ENCODE results near the gene MLLT6.
"Not testable (repeated sequence)": the region's sequence is repeated elsewhere in the genome, so short reads cannot be mapped to it uniquely, and the experiment has no call there.

The MLLT6 gene

DNA sequence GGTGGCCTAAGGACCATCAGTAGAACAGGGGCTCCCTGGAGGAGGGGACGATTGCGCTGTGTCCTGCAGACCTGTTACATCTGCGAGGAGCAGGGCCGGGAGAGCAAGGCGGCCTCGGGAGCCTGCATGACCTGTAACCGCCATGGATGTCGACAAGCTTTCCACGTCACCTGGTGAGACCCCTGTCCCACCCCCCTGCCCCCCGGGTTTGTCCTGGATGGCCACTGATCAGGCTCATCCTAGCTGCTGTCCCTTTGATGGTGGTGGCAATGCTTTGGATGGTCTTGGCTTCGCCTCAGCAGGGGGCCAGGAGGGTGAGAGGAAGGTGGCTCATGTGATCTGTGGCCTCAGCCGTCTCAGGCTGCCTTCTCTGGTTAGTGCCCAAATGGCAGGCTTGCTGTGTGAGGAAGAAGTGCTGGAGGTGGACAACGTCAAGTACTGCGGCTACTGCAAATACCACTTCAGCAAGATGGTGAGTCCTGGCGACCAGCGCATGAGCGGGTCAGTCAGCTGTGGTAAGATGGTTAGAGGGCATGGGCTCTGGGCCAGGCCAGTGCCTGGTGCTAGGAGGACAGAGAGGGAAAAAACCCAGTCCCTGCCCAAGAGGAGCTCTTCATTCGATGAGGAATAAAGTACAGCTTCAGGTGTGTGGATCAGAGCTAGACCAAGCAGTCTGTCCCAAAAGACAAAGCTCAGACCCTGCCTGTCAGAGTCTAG lies 4.2 kb downstream of the MLLT6 start:
- no peak for DNase-seq

DNA sequence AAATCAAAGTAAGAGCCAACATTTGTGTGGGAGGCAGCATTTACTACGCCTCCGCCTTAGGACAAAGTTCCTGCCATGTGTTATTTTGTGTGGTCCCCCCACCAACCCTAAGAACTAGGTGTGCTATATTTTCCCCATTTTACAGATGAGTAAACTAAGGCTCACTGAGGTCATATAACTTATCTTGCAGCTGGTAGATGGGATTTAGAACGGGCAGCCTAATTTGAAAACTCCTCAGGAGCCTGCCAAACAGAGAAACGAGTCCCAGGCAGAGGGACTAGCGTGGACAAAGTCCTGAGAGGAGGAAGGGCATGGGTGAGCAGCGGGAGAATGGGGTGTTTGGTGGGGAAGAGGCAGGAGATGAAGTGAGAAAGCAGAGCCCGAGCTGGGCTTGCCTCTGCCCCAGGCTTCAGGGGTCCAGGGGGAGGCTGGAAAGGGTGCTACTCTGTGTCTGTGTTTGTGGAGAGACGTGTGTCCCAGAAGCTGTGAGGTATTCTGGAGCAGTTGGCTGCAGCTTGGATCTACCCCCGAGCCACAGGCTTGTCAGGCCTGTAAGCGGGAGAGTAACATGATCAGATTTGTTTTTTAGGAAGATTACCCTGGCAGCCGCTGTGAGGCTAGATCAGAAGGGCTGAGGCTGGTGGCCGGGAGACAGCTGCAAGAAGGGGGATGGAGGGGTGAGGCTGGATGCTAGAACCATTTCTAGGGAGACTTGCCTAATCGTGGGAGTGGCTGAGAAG lies 5.0 kb downstream of the MLLT6 start:
- DNase-seq: no peak

DNA sequence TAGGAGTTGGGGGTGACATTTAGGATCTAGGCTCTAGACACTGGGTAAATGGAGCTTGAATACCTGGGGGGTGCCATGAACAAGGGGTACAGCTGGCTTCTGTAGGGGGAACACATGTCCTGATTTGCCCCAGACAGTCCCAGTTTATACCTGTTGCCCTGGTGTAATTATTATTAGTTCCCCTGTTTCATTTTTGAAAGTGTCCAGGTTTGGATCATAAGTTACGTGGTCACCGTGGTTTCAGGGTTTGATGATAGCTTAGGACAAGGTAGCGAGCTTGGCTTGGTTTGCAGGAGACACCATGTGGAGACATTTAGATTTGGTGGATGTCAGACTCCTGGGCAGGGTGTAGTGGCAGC lies 5.5 kb downstream of the MLLT6 start:
- no peak for DNase-seq

DNA sequence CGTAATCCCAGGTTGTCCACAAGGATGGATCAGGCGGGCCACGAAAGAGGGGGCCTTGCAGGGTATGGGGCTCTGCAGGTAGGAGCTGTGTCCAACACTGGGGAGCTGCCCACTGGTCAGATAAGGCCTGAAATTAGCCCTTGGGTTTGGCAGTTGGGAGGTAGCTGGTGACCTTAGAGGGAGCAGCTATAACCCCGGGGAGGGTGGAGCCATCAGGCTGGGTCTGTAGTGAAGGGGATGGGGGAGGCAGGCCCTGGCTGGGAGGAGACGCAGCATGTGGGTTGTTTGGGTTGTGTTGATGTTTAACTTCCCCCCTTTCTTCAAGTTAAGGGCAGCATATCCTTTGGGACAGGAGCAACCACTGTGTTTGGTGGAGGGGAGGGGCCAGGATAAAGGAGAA lies 5.9 kb downstream of the MLLT6 start:
- DNase-seq: no peak

DNA sequence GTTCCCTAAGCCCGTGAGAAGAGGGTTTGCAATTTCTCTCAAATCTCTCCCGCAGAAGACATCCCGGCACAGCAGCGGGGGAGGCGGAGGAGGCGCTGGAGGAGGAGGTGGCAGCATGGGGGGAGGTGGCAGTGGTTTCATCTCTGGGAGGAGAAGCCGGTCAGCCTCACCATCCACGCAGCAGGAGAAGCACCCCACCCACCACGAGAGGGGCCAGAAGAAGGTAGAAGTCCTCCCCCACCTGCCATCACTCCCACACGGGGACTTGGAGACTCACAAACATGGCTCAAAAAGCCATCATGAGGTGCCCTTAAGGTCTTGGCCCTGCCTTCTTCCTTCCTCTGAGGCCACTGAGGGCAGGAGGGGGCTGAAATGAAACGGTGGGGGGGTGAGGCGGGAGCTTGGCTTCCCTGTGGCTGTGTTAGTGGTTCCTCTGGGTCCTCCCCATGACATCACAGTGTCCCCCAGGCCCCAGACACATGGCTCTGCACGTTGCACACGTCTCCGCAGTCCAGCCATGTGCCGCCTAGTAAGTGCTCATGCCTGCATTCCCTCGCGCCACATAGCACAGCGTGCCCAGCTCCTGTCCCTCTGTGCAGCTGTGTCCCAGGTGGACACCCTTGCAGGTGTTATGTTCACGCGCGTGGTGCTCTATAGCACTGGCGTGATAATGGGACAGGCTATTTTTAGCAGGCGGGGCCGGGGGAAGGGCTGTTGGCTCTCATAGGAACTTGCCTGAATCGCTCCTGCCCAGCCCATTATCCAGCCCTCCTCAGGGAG lies 6.9 kb downstream of the MLLT6 start:
- no peak for DNase-seq

DNA sequence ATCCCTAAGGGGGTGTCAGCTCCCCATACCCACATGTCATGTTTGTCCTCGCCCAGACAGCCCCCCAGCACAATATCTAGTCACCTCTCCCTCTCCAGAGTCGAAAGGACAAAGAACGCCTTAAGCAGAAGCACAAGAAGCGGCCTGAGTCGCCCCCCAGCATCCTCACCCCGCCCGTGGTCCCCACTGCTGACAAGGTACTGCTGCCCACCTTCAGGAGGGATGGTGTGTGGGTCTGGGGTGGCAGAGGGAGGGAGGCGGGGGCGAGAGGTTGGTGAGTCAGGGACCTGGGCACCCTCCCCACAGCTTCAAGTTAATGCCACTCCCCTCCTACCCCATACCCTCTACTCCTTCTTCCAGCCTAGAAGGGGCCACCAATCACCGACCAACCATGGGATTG lies 7.5 kb downstream of the MLLT6 start:
- no peak for DNase-seq

DNA sequence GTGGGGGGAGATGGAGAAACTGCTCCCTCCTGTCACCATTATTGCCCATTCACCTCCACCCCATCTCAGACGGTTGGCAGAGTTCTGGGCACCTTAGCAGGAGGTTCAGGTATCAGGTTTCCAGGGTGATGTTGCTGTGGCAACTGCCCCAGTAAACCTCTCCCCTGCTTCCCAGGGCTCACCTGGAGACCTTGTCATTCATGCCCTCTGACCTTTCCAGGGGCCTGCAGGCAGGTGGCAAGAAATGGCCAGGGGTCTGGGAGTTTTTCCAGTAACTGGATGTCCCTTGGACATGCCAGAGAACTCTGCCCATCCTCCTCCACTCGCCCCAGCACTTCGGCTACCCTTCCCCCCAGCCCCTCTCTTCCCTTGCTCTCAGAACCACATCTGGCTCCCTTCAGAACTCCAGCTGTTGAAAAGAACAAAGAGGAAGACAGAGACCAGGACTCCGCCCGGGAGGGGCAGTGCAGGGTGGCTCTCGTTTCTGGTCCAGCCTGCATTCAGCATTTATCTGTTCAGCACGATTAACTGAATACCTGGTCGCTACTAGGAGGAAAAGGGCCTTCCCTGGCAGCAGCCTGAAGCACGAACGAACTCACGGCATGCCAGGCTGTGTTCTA lies 8.5 kb downstream of the MLLT6 start:
- peak; percentile 35 for DNase-seq

DNA sequence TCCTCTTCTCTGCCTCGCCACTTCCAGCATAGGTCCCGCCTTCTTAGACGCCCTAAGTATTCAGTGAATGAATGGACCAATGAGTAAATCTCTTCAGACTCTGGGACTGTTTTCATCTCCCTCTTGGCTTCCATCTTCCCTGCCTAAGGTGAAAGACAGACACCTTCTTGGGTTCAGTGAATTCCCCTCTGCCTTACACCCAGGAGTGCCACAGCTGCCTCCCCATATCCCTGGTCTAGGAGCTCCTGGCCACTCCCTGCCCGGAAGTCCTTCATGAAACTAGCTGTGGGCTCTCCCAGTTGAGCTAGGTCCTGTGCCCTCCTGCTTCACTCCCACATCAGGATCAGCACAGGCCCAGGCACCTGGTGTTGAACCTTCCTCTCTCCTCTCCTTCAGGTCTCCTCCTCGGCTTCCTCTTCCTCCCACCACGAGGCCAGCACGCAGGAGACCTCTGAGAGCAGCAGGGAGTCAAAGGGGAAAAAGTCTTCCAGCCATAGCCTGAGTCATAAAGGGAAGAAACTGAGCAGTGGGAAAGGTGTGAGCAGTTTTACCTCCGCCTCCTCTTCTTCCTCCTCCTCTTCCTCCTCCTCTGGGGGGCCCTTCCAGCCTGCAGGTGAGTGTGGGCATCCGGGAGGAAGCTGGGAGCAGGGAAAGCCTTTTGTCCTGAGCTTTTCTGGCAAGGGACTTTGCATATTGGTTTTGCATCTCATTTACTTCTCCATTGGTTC lies 10.3 kb downstream of the MLLT6 start:
- DNase-seq: no peak

DNA sequence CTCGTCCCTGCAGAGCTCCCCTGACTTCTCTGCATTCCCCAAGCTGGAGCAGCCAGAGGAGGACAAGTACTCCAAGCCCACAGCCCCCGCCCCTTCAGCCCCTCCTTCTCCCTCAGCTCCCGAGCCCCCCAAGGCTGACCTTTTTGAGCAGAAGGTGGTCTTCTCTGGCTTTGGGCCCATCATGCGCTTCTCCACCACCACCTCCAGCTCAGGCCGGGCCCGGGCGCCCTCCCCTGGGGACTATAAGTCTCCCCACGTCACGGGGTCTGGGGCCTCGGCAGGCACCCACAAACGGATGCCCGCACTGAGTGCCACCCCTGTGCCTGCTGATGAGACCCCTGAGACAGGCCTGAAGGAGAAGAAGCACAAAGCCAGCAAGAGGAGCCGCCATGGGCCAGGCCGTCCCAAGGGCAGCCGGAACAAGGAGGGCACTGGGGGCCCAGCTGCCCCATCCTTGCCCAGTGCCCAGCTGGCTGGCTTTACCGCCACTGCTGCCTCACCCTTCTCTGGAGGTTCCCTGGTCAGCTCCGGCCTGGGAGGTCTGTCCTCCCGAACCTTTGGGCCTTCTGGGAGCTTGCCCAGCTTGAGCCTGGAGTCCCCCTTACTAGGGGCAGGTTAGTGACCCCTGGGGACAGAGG lies 11.4 kb downstream of the MLLT6 start:
- DNase-seq: no peak

DNA sequence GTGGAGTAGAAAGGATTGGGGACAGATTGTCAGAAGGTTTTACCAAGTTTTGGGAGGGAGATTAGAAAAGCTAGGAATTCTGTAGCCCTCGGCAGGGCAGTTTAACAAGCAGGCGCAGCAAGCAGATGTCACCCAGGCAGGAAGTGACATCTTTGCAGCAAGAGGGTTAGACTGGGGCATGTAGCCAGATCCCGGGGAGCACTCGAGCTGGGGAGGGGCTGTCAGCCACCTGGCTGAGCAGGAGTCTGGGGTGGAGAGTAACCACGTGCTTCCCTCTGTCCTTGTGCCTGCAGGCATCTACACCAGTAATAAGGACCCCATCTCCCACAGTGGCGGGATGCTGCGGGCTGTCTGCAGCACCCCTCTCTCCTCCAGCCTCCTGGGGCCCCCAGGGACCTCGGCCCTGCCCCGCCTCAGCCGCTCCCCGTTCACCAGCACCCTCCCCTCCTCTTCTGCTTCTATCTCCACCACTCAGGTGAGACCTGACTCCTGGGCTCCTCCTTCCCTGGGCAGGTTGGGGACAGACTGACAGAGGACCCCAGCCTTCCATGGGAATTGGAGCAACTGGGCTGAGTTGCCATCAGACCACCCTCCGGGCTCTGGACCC lies 12.2 kb downstream of the MLLT6 start:
- DNase-seq: peak; percentile 20

DNA sequence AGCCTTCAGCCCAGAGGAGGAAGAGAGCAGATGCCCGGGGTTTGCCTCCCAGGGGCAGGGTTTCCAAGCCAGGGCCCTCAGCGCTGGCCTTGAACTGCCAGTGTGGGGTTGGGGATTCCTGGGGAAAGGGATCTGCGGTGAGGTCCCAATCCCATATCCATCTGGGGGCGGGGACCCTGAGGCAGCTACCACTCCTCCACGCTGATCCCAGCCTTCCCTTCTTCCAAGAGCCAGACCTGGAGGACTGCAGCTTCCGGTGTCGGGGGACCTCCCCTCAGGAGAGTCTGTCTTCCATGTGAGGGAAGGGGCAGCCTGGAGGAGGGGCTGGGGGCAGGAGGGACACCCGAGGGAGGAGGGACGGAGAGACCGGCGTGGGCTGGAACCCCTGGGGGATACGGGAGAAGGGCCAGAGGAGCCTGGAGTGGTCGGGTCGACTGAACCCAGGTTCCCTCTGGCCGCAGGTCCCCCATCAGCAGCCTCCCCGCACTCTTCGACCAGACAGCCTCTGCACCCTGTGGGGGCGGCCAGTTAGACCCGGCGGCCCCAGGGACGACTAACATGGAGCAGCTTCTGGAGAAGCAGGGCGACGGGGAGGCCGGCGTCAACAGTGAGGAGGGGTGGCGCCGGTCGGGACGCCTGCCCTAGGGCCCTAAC lies 14.3 kb downstream of the MLLT6 start:
- no peak for DNase-seq

DNA sequence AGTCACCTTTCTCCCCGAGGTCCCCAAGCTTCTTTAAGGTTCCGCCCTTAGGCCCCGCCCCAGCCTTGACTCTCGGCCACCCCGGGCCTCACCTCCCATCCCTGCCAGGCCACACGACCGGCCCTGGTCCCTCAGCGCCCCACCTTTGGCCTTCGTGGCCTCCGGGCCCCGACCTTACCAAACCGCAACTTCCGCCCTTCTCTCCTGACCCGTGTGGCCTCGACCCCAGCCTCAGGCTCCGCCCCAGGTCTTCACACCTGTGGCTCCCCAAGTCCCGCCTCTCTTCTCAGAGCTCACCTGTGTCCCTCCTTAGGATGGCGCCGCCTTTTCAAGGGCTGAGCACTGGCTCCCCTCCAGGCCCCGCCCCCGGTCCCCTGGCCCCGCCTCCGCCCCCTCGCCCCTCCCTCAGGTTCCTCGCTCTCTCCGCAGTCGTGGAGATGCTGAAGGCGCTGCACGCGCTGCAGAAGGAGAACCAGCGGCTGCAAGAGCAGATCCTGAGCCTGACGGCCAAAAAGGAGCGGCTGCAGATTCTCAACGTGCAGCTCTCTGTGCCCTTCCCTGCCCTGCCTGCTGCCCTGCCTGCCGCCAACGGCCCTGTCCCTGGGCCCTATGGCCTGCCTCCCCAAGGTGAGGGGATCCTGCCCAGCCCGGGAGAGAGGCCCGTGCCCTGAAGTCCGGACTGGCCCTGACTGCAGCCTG lies 15.0 kb downstream of the MLLT6 start:
- DNase-seq: no peak

DNA sequence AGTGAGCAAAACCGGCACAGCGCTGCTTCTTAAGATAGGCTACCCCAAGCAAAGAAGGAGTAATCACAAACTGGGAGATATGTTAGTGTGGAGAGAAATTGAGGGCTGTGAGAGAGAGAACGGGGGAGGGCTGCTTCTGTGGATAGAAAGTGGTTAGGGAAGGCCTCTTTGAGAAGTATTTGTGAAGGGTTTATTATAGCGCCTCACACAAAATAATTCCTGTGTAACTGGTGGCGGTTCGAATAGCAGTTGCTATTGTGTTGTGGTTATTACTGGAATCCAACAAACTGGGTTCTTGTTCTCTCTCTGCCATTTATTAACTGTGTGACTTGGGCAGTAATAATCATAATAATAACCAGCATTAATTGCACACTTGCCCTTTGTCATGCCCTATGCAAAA lies 15.9 kb downstream of the MLLT6 start:
- no peak for DNase-seq

DNA sequence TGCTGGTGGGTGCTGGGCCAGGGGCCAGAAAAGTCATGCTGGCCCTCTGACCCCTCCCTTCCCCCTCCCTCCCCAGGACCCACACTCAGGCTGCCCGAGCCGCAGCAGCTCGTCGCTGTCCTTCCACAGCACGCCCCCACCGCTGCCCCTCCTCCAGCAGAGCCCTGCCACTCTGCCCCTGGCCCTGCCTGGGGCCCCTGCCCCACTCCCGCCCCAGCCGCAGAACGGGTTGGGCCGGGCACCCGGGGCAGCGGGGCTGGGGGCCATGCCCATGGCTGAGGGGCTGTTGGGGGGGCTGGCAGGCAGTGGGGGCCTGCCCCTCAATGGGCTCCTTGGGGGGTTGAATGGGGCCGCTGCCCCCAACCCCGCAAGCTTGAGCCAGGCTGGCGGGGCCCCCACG lies 16.7 kb downstream of the MLLT6 start:
- DNase-seq: no peak

DNA sequence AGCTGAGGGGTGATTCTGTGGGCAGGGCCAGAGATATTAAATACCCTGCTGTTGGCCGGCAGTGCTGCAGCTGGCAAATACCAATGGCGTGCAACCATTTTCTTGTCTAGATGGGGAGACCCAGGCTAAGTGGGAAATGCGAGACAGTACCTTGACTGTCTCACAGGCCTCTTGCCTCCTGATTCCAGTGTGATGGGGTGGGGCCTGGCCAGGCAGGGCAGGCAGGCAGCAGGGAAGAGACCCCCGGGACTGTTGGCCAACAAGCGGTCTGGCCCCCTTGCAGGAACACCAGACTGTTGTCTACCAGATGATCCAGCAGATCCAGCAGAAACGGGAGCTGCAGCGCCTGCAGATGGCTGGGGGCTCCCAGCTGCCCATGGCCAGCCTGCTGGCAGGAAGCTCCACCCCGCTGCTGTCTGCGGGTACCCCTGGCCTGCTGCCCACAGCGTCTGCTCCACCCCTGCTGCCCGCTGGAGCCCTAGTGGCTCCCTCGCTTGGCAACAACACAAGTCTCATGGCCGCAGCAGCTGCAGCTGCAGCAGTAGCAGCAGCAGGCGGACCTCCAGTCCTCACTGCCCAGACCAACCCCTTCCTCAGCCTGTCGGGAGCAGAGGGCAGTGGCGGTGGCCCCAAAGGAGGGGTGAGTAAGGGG lies 19.4 kb downstream of the MLLT6 start:
- peak; percentile 92 for DNase-seq

DNA sequence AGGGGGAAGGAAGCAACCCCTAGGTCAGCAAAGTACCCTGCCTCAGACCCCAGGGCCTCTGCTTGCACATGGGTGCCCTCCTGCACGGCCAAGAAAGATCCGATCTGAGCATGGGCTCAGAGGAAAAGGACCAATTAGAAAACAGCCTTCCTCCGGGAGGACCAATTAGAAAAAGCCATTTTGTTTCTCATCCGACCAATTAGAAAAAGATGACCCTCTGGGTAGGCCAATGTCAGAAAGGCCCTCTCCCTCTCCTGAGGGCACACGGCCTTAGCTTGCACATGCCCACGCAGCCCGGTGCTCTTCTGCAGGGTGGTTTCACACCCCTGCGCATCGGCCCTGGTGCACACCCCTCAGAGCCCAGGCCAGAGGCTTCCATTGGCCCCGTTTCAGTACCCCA lies 20.0 kb downstream of the MLLT6 start:
- DNase-seq: no peak

DNA sequence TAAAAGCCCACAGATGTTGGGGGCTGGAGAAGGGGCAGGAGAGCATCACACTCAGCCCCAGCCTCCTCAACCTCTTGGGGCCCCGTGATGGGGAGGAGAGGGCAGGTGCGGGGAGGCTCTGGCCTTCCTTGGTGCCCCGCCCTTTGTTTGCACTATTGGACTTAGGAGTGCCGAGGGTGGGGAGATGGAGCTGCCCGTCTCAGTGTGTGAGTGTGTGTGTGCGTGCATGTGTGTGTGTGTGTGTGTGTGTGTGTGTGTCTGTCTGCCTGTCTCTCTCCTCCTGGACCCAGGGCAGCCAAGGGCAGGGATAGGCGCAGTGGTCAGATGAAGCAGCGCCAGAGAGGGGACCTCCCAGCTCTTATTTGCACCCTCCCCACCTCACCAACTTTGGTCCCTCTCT lies 21.1 kb downstream of the MLLT6 start:
- DNase-seq: not testable (repeated sequence)

DNA sequence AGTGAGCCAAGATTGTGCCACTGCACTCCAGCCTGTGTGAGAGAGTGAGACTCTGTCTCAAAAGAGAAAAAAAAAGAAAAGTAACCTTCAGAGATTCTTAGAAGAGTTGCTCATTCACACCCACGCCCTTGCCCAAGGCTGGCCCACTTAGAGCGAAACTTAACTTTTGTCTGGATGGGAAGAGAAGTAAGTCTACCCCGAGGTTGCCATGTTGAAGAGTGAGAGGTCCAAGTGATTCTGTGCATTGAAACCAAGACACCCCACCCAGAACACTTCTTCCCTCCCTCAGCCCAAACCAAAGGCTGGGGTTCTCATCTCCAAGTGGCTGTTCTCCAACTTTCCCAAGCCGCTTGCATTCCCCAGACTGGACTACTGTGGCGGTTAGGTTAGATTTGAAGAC lies 22.7 kb downstream of the MLLT6 start:
- no peak for DNase-seq

DNA sequence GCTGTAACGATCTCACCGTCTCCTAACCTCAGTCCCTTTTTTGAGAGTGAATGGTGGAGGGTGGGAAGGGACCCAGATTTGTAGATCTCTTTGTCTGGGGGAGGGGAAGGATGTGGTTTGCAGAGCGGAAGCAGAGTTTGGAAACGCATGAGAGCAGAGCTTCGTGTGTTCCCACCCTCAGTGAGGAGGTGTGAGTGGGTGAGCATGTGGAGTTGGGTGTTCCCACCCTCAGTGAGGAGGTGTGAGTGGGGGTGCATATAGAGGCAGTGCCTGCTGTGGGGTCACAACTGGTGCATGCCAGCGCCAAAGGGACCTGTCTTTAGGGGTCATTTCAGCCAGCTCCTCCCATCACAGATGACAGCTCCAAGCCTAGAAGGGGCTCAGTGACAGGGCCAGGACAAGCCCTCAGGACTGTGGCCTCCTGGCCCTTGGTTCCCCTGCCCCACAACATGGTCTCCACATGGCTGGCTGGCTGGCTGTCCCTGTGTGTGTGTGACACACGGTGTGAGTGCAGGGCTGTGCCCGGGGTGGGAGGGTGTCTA lies 23.3 kb downstream of the MLLT6 start:
- no peak for DNase-seq

DNA sequence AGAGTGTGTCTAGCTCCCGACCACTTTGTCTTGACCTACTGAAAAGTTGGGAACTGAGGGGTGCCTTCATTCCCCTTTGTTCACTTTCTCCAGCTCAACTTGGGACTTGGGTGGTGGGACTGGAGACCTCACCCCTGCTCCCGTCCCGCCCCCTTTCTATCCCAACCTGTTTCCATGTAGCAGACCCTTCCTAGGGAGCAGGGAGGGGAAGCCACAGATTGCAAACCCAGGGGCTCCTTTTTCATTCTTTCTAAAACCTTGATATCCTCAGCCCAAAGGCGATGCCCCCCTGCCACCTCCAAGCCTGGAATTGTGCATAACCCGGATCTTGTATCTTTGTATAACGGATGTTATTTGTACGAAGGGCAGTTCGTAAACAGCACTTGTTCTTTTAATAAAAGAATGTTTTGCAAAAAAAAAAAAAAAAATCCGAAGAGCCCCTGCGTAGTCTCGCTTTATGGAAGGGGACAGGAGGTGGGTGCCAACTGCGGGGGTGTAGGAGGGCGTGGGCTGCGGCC lies 24.4 kb downstream of the MLLT6 start:
- no peak for DNase-seq
